Activated CD8-positive, alpha-beta memory T cell treated with anti-CD3 and anti-CD28 coated beads for 1 hour (primary cell): Measurements from ENCODE around the gene FCHSD2.
"Not testable (repeated sequence)": the region's sequence is repeated elsewhere in the genome, so short reads cannot be mapped to it uniquely, and the experiment has no call there.

ENCODE experiments used
- DNase-seq, 2 donors: peaks; one replicate each; pipeline ENCODE4 v3.0.0-alpha.2; 2020; ENCODE audit warnings: low read depth in 1 of 2; ENCODE audit errors: extremely low read depth in 1 of 2

Gene FCHSD2

DNA sequence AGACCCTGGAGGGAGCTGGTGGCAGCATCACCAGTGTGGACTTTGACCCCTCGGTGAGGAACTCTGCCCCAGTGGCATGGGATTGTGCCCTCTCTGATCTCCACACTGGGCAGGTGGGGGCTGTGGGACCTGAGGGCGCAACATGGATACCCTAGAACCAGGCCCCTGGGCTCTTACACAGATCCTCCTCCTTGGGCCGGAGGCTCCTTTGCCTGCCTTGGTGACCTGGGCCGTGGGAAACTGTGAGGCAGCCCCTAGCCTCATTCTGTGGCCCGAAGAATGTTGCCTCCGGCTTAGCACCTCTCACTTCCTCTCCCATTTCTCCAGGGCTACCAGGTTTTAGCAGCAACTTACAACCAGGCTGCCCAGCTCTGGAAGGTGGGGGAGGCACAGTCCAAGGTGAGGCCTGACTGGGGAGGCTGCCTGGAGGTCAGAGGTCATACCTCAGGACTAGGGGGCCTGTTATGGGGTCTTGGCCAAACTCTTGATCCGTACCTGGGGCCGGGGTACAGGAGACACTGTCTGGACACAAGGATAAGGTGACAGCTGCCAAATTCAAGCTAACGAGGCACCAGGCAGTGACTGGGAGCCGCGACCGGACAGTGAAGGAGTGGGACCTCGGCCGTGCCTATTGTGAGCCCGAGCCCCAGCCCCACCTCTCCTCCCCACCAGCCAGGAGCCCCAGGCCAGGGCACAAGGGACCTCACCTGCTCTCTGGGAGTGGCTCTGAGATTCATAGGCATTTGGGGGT is 315.8 kb downstream of the FCHSD2 start:
- DNase-seq, result no peak

DNA sequence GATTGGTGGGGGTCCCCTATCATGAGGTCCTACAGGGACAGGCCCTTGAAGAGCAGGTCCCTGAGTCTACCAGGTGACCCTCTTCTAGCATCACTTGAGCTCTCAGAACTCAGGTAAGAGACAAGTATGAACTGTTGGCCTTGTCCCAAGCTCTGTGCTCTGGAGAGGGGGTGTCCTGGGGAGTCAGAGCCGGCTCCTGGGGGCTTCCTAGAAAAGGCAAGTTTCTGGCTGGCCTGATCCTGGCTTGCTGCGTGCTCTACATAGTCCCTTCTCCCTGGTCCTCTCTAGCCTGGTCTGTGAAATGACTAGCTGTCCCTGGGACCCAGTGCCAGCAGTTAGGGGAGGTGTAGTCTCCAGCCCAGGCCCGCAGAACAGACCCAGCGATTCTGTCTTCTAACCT is 316.5 kb downstream of the FCHSD2 start:
- no peak for DNase-seq

- DNase-seq, result no peak
Measured at GRCh38 chr11:72824811-72825505, 317.2 kb downstream of the FCHSD2 start.

- no peak for DNase-seq
Measured at GRCh38 chr11:72824020-72824419, 318.1 kb downstream of the FCHSD2 start.

DNA sequence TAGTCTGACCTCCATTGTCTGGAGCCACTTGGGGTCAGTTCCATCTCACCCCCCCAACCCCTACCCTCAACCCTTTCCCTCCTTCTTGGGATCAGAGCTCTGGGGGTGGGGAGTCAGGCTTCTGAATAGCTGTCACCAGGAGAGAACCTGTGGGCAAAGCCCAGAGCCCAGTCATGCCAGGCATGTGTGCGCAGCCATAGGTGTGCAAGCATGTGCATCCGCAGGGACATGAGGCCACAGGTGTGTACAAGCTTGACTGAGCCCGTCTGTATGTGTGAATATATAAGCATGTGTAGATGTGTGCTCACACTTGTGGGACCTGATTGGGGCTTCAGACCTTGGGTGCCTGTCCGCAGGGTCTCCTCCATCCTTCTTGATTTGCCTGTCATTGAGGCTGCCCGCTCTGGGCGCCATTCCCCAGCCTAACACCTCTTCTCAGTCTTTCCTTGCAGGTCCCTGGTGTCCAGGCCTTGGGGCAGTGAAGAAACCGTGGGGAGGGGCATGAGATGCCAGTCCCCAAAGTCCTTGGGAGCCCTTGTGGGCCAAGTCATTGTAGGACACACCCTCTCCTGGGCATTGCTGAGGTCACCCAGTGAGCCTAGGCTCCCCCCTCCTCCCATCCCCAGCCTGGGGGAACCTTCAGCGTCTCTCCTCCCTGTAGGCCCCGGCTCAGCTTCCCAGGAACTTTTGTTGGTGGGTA is 318.9 kb downstream of the FCHSD2 start:
- no peak for DNase-seq

DNA sequence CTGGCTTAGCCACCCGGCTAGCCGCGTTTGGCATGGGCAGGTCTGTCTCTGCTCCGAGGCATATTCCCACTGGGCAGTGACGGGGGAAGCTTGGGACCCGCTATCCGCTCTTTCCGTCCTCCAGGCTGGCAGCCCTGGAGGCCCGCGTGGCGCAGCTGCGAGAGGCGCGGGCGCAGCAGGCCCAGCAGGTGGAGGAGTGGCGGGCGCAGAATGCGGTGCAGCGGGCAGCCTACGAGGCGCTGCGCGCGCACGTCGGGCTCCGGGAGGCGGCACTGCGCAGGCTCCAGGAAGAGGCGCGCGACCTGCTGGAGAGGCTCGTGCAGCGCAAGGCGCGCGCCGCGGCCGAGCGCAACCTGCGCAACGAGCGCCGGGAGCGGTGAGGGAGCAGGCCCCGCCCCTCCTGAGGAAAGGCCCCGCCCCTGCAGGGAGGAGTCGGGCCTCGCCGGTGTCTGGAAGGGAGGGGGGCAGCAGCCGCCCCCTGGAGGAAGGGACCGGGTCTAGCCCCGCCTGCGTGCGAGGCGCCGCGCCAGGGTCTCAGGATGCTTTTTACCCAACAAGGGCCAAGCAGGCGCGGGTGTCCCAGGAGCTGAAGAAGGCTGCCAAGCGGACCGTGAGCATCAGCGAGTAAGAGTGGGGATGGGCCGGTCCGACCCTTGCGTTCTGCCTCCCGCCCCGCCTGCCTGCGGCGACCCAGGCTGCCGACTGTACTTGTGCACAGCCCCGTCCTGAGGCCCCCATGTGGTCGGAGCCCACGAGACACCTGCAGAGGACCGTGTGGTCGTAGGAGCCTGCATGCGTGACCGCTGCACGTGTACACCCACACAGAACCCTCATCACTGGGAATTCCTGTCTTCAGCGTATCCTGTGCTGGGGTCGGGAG is 320.0 kb downstream of the FCHSD2 start:
- DNase-seq, result peak; percentile 66 to 72

- no peak for DNase-seq
Measured at GRCh38 chr11:72821221-72821919, 320.7 kb downstream of the FCHSD2 start.

GRCh38 chr11:72820439-72821139 is 321.5 kb downstream of the FCHSD2 start:
- DNase-seq, result no peak

- DNase-seq, result no peak
Measured at GRCh38 chr11:72818971-72819370, 323.1 kb downstream of the FCHSD2 start.

DNA sequence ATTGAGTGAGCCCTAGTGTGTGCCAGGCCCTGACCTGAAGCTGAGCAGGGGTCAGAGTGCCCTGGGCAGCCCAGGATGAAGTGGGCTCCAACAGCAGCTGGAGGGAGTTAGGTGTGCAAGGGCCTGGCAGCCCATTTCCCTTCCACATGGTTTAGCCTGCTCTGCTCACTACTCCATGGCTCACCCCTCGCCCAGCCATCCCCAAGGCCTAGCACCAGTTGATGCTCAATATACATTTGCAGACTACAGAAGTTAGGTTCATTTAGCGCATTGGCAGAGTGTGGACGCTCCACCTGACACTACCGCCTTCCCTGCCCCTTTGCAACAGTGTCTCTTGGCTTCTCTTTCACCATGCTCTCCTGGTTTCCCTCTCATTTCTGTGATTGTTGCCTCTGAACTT is 324.2 kb downstream of the FCHSD2 start:
- DNase-seq, result no peak

- no peak for DNase-seq
Measured at GRCh38 chr11:72816404-72816990, 325.6 kb downstream of the FCHSD2 start.

DNA sequence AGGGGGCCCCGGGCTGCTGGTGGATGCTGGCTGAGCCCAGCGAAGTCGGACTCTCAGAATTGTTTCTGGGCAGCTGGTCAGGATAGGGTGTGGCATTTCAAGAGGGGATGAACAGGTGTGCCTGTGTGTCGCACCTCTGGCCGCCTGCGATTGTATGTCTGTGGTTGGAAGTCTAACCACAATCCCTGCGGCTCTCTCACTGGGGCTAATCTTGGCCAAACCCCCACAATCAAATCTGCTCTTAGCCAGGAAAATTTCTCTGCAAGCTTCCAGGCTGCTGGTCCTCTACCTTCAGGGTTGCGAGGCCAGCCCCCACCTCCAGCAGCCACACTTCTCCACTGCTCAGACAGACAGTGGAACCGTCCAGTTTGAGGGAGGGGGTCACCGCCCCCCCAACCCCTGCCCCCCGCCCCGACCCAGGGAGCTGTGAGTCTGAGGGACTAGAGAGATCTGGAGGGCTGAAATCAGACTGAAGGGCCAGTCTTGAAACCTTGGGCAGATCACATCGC is 327.0 kb downstream of the FCHSD2 start:
- no peak for DNase-seq

GRCh38 chr11:72814286-72815109 is 327.6 kb downstream of the FCHSD2 start, which contains the start of gene ATG16L2:
TSS of gene ATG16L2 (plus strand) at chr11:72814411. CDS start at chr11:72814446, 35 bp downstream.
- DNase-seq, result peak; percentile 58 to 84

DNA sequence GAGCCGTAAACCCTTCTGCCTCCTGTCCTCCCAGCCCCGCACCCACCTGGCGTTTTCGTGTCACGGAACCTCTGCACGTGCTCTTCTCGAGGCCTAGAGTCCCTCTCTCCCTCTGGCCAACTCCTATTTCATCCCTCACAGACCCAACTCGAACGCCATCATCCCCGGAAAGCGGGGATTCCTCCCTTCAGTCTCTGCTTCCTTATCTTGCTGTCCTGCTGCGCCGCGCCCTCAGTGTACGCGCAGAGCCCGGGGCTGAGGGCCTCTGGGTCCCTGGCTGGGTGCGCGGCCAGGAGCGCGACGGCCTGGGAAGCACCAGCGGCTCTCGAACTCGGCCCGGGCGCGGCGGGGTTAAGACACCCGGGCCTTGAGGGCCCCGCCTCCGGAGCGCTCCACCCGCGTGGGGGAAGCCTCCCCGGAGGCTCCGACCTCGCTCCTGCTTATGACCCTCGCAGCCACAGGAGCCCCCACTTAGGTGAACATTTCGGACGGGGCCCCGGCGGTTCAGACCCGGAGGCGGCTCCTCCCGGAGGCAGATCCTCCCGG is 328.3 kb downstream of the FCHSD2 start:
- peak; percentile 57 to 75 for DNase-seq

GRCh38 chr11:72812967-72813739 is 329.0 kb downstream of the FCHSD2 start:
- DNase-seq, result peak; percentile 37 to 40

GRCh38 chr11:72812604-72812966 is 329.5 kb downstream of the FCHSD2 start:
- DNase-seq, result no peak

- not testable (repeated sequence) for DNase-seq
Measured at GRCh38 chr11:72811686-72812085, 330.4 kb downstream of the FCHSD2 start.
